DND-41 (cell line): ENCODE results near the gene HERC6.
A peak's percentile ranks its signal among the peaks of the same experiment; 100 is the strongest.

ENCODE experiments used
- ATAC-seq: fragments of 200-7000 bp; cut with Tn5 transposase; 3 replicates; pipeline ENCODE4 v1.9.1; 2021; ENCODE audit warnings: low read depth; ENCODE audit not compliant: insufficient read depth
- DNase-seq: peaks from one replicate; pipeline ENCODE4 v3.0.0-alpha.2; 2020
- H2AFZ ChIP-seq: 2 replicates; pipeline ENCODE4 v1.6.0; 2012; ENCODE audit warnings: low read depth, low read length
- H3K27ac ChIP-seq: 2 replicates; pipeline ENCODE4 v1.5.1; 2012; ENCODE audit warnings: low read length, inconsistent platforms
- H3K27me3 ChIP-seq: fragments of 200-600 bp; sonication (generic); 2 replicates; pipeline ENCODE4 v1.6.0; 2012; ENCODE audit warnings: low read length, mild to moderate bottlenecking, inconsistent platforms; ENCODE audit not compliant: insufficient read depth, poor library complexity
- H3K36me3 ChIP-seq: 2 replicates; pipeline ENCODE4 v1.5.1; 2012; ENCODE audit warnings: low read length, inconsistent platforms; ENCODE audit not compliant: insufficient read depth
- H3K4me1 ChIP-seq: 2 replicates; pipeline ENCODE4 v1.5.1; 2012; ENCODE audit warnings: mild to moderate bottlenecking, low read length; ENCODE audit not compliant: insufficient read depth
- H3K4me2 ChIP-seq: 2 replicates; pipeline ENCODE4 v1.6.0; 2012; ENCODE audit warnings: mild to moderate bottlenecking, moderate library complexity, low read length, inconsistent platforms; ENCODE audit not compliant: insufficient read depth
- H3K4me3 ChIP-seq, 2 experiments: fragments of 200-600 bp in 1 of 2; shearing (Covaris generic) in 1 of 2; 2 replicates each; pipeline ENCODE4 v1.5.1; 2012 to 2016; ENCODE audit warnings: inconsistent platforms in 2 of 2, low read length in 2 of 2, mild to moderate bottlenecking in 2 of 2, low read depth in 1 of 2, moderate library complexity in 1 of 2
- H3K79me2 ChIP-seq: 2 replicates; pipeline ENCODE4 v1.6.0; 2012; ENCODE audit warnings: low read length, inconsistent platforms; ENCODE audit not compliant: insufficient read depth
- H3K9ac ChIP-seq: 2 replicates; pipeline ENCODE4 v1.6.0; 2012; ENCODE audit warnings: low read depth, mild to moderate bottlenecking, inconsistent platforms, low read length, moderate library complexity
- H3K9me3 ChIP-seq: 2 replicates; pipeline ENCODE4 v1.5.1; 2012; ENCODE audit warnings: low read length, moderate library complexity, mild to moderate bottlenecking, inconsistent platforms; ENCODE audit not compliant: insufficient read depth, severe bottlenecking
- H4K20me1 ChIP-seq: 2 replicates; pipeline ENCODE4 v1.6.0; 2012; ENCODE audit warnings: low read length; ENCODE audit not compliant: insufficient read depth
- EZH2 ChIP-seq: IDR thresholded peaks from 3 replicates; pipeline ENCODE4 v1.6.1; 2012; ENCODE audit warnings: borderline replicate concordance, low read depth, mild to moderate bottlenecking, moderate library complexity, low read length, inconsistent platforms; ENCODE audit not compliant: severe bottlenecking
- TF ChIP-seq, protein P1 (sequence below): IDR thresholded peaks from 2 replicates; pipeline ENCODE4 v1.5.1; 2012; ENCODE audit warnings: borderline replicate concordance, low read length, moderate library complexity, mild to moderate bottlenecking; ENCODE audit not compliant: poor library complexity, severe bottlenecking; ENCODE audit errors: extremely low read depth

HERC6 gene

DNA sequence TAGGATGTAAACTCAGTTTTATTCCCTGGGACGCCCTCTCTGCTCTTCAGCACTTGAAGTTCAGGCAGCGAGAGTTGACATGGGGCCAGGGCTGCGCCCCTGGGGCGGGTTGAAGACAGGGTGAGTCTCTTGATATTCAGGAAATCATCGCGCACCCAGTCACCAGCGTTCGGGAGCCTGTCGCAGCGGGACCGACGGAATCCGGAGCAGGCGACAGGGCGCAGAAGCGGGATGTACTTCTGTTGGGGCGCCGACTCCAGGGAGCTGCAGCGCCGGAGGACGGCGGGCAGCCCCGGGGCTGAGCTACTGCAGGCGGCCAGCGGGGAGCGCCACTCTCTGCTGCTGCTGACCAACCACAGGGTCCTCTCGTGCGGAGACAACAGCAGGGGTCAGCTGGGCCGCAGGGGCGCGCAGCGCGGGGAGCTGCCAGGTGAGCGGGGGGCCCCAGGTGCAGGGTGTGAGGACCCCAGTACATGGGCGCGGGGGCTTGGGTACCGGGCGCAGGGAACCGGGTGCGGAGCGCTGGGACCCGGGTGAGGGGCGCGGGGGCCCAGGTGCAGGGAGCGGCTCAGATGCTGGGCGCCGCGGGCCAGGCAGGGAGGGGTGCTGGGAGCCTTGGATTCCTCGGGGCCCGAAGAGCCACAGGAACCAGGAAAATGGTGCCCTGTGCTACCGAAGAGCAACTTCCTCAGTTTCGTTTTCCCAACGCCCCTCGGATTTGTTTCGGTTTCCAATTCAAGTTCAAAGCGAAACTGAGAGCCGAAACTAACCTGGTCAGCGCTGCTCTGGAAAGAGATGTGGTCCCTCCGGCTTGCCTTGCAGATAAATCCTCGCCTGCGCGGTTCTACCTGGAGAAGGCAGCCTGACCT is at the start of gene HERC6:
TSS of gene HERC6 (plus strand) at position 162 of the 869 bp plus-strand sequence. CDS start at position 232, 70 bp downstream.
- Histone ChIP-seq H2AFZ (peak within 1 kb of the TSS; percentile 99), H3K9ac (peak within 1 kb of the TSS; percentile 95), H3K9me3 (no peaks in the 10 kb centered on the region), H3K79me2 (no peaks in the 10 kb centered on the region), H3K4me2 (peak within 1 kb of the TSS; percentile 71), H3K27ac (peak within 1 kb of the TSS; percentile 71), H3K36me3 (no peaks in the 10 kb centered on the region; the same call in 1 of the 2 replicates), H4K20me1 (no peaks in the 10 kb centered on the region), H3K4me3 (peak within 1 kb of the TSS; percentile 81 to 93), H3K4me1 (peaks cover 8% of the 10 kb centered on the region), H3K27me3 (peaks cover 7% of the 10 kb centered on the region)
- DNase-seq = peak; percentile 86
- ATAC-seq = peak; percentile 82
- TF ChIP-seq, protein P1, sequence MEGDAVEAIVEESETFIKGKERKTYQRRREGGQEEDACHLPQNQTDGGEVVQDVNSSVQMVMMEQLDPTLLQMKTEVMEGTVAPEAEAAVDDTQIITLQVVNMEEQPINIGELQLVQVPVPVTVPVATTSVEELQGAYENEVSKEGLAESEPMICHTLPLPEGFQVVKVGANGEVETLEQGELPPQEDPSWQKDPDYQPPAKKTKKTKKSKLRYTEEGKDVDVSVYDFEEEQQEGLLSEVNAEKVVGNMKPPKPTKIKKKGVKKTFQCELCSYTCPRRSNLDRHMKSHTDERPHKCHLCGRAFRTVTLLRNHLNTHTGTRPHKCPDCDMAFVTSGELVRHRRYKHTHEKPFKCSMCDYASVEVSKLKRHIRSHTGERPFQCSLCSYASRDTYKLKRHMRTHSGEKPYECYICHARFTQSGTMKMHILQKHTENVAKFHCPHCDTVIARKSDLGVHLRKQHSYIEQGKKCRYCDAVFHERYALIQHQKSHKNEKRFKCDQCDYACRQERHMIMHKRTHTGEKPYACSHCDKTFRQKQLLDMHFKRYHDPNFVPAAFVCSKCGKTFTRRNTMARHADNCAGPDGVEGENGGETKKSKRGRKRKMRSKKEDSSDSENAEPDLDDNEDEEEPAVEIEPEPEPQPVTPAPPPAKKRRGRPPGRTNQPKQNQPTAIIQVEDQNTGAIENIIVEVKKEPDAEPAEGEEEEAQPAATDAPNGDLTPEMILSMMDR = peak; percentile 66
- no peak for TF ChIP-seq EZH2

DNA sequence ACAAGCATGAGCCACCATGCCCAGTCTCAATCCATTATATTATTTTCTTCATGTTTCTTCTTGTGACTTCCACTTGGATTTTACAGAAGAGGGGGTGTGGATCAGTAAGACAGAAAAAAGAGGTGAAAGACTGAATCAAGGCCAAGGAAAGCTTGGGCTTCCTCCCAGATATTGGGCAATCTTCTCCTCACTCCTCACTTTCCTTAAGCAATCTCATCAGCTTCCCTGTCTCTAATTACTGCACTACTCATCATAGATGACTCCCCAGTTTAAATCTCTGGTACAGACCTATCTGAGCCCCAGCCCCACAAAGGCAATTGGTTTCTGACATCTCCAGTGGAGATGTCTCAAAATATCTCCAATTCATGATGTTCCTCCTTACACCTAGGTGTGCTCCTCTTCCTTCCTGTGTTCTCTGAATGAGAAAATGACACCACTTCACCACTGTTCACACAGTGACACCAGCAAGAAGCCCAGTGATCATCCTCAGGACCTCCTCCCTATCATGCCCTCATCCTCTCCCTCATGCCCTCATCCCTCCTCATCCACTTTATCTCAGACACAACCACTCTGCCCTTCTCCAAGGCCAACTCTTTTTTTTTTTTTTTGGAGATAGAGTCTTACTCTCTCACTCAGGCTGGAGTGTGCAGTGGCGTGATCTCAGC is 44.8 kb upstream of the HERC6 start:
- no peak for DNase-seq
- no peaks in the 10 kb centered on the region for H3K36me3 ChIP-seq
- H3K27ac ChIP-seq = no peak overlapping the region
- no peaks in the 10 kb centered on the region for H3K27me3 ChIP-seq
- H3K4me1 ChIP-seq = no peaks in the 10 kb centered on the region
- H4K20me1 ChIP-seq = no peaks in the 10 kb centered on the region
- H3K9ac ChIP-seq = no peak overlapping the region
- ATAC-seq = no peak
- H3K79me2 ChIP-seq = no peaks in the 10 kb centered on the region
- no peak overlapping the region for H3K4me3 ChIP-seq
- TF ChIP-seq, protein P1 = no peak
- TF ChIP-seq EZH2 = no peak
- no peak overlapping the region for H2AFZ ChIP-seq
- no peaks in the 10 kb centered on the region for H3K9me3 ChIP-seq
- H3K4me2 ChIP-seq = no peak overlapping the region

DNA sequence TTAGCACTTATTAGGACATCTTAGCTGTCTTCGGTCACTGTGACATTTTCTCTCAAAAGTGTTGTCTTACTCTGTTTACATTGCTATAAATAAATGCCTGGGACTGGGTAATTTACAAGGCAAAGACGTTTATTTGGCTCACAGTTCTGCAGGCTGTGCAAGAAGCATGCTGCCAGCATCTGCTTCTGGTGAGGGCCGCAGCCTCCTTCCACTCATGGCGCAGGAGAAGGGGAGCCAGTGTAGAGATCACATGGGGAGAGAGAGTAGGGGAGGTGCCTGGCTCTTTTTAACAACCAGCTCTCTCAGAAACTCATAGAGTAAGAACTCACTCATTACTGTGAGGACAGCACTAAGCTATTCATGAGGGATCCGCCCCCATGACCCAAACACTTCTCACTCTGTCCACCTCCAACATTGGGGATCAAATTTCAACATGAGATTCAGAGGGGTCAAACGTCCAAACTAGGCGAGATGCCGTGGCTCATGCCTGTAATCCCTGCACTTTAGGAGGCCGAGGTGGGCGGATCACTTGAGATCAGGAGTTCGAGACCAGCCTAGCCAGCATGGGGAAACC is 43.5 kb upstream of the HERC6 start:
- TF ChIP-seq, protein P1 = no peak
- TF ChIP-seq EZH2 = no peak
- Histone ChIP-seq H3K79me2 (no peaks in the 10 kb centered on the region), H3K27ac (no peak overlapping the region), H3K27me3 (no peaks in the 10 kb centered on the region), H3K9me3 (no peaks in the 10 kb centered on the region), H3K4me2 (no peak overlapping the region), H3K36me3 (no peaks in the 10 kb centered on the region), H3K4me1 (no peaks in the 10 kb centered on the region), H3K9ac (no peak overlapping the region), H4K20me1 (no peaks in the 10 kb centered on the region), H2AFZ (no peak overlapping the region), H3K4me3 (no peak overlapping the region)
- no peak for ATAC-seq
- no peak for DNase-seq
